ENCODE data around the gene PRXL2A.

Gene PRXL2A

GRCh38 chr10:80414142-80414895, 6.0 kb downstream of the PRXL2A start:
- peak; percentile 32 for TF ChIP-seq FOXP2 (optimal IDR thresholded peaks at IDR 0.05; ENCODE audit: borderline replicate concordance, extremely low read depth, extremely low read length, insufficient read depth)
- TF ChIP-seq TAF1 (IDR thresholded peaks at IDR 0.05; ENCODE audit: borderline replicate concordance, insufficient read depth, low read length) = no peak

- TF ChIP-seq, protein P1, sequence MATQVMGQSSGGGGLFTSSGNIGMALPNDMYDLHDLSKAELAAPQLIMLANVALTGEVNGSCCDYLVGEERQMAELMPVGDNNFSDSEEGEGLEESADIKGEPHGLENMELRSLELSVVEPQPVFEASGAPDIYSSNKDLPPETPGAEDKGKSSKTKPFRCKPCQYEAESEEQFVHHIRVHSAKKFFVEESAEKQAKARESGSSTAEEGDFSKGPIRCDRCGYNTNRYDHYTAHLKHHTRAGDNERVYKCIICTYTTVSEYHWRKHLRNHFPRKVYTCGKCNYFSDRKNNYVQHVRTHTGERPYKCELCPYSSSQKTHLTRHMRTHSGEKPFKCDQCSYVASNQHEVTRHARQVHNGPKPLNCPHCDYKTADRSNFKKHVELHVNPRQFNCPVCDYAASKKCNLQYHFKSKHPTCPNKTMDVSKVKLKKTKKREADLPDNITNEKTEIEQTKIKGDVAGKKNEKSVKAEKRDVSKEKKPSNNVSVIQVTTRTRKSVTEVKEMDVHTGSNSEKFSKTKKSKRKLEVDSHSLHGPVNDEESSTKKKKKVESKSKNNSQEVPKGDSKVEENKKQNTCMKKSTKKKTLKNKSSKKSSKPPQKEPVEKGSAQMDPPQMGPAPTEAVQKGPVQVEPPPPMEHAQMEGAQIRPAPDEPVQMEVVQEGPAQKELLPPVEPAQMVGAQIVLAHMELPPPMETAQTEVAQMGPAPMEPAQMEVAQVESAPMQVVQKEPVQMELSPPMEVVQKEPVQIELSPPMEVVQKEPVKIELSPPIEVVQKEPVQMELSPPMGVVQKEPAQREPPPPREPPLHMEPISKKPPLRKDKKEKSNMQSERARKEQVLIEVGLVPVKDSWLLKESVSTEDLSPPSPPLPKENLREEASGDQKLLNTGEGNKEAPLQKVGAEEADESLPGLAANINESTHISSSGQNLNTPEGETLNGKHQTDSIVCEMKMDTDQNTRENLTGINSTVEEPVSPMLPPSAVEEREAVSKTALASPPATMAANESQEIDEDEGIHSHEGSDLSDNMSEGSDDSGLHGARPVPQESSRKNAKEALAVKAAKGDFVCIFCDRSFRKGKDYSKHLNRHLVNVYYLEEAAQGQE (IDR thresholded peaks at IDR 0.05; ENCODE audit: insufficient read depth in 1 of 2, low read depth in 2 of 2, low read length in 2 of 2) = no peak
- TF ChIP-seq POLR2AphosphoS5 (IDR thresholded peaks at IDR 0.05; ENCODE audit: low read depth, low read length) (no peak), SIN3A (IDR thresholded peaks at IDR 0.05; ENCODE audit: borderline replicate concordance, insufficient read depth, low read length) (no peak), FOXP2 (optimal IDR thresholded peaks at IDR 0.05; ENCODE audit: borderline replicate concordance, extremely low read depth, extremely low read length, insufficient read depth) (no peak), TAF1 (IDR thresholded peaks at IDR 0.05; ENCODE audit: borderline replicate concordance, insufficient read depth, low read length) (no peak)
Measured at GRCh38 chr10:80415734-80416478, 7.6 kb downstream of the PRXL2A start.

DNA sequence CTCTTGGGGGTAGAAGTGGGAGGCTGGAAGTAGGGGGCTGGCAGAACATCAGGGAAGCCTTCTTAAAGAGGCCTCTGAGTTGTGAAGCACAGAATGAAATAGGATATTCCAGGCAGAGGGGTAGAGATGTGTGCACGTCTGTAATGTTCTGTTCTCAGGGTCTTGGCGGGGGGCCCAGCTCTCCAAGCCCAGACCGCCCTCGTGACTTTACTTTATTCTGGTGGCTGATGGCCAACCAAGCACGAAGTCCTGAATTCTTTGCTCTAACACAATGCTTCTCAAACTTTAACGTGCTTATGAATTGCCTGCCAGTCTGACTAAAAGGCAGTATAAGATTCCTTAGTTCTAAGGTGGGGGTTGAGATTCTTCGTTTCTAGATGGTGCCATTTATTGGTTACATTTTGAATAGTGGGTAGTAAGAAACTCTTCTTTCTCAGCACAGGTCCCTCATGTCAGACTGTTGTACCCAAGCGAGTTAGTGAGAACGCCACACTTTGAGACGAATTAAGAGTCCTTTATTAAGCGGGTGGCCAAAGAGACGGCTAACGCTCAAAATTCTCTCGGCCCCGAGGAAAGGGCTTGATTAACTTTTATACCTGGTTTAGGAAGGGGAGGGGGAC, 8.2 kb downstream of the PRXL2A start:
- TF ChIP-seq SIN3A (IDR thresholded peaks at IDR 0.05; ENCODE audit: borderline replicate concordance, insufficient read depth, low read length) = no peak
- TF ChIP-seq POLR2AphosphoS5 (IDR thresholded peaks at IDR 0.05; ENCODE audit: low read depth, low read length) = no peak
- TF ChIP-seq, protein P1 (IDR thresholded peaks at IDR 0.05; ENCODE audit: insufficient read depth in 1 of 2, low read depth in 2 of 2, low read length in 2 of 2) = no peak
- TF ChIP-seq TAF1 (IDR thresholded peaks at IDR 0.05; ENCODE audit: borderline replicate concordance, insufficient read depth, low read length) = no peak
- no peak for TF ChIP-seq FOXP2 (optimal IDR thresholded peaks at IDR 0.05; ENCODE audit: borderline replicate concordance, extremely low read depth, extremely low read length, insufficient read depth)

GRCh38 chr10:80421050-80421706, 12.8 kb downstream of the PRXL2A start:
- no peak for TF ChIP-seq FOXP2 (optimal IDR thresholded peaks at IDR 0.05; ENCODE audit: borderline replicate concordance, extremely low read depth, extremely low read length, insufficient read depth)
- TF ChIP-seq, protein P1 (IDR thresholded peaks at IDR 0.05; ENCODE audit: insufficient read depth in 1 of 2, low read depth in 2 of 2, low read length in 2 of 2) = no peak
- no peak for TF ChIP-seq SIN3A (IDR thresholded peaks at IDR 0.05; ENCODE audit: borderline replicate concordance, insufficient read depth, low read length)
- no peak for TF ChIP-seq TAF1 (IDR thresholded peaks at IDR 0.05; ENCODE audit: borderline replicate concordance, insufficient read depth, low read length)
- TF ChIP-seq POLR2AphosphoS5 (IDR thresholded peaks at IDR 0.05; ENCODE audit: low read depth, low read length) = no peak
